GM23338 (cell line): ENCODE results near the gene NEO1.

ENCODE experiments used
- CREB1 ChIP-seq: fragments of 250-450 bp; sonication (Bioruptor Pico); IDR thresholded peaks from 2 replicates; pipeline ENCODE4 v1.5.0; 2020; ENCODE audit warnings: low read depth, mild to moderate bottlenecking, moderate library complexity
- CTCF ChIP-seq, 2 experiments: fragments of 200-600 bp in 1 of 2; sonication (generic) in 1 of 2; conservative IDR thresholded peaks; 2 replicates each; pipeline versions ENCODE4 v1.5.1 to v1.6.1; 2016 to 2017; ENCODE audit warnings: antibody characterized with exemption in 2 of 2, low read depth in 2 of 2, mild to moderate bottlenecking in 2 of 2, moderate library complexity in 1 of 2
- EZH2 ChIP-seq: fragments of 200-600 bp; sonication (generic); IDR thresholded peaks from one replicate; pipeline ENCODE4 v1.8.0; 2017; ENCODE audit warnings: antibody characterized with exemption, mild to moderate bottlenecking, low read depth; ENCODE audit not compliant: unreplicated experiment
- JUNB ChIP-seq: IDR thresholded peaks from one replicate; pipeline ENCODE4 v1.6.1; 2016; ENCODE audit warnings: antibody characterized with exemption; ENCODE audit not compliant: unreplicated experiment
- NANOG ChIP-seq: IDR thresholded peaks from 2 replicates; pipeline ENCODE4 v1.6.1; 2016; ENCODE audit warnings: antibody characterized with exemption, borderline replicate concordance
- POLR2AphosphoS5 ChIP-seq: IDR thresholded peaks from 2 replicates; pipeline ENCODE4 v1.6.1; 2016; ENCODE audit warnings: antibody characterized with exemption, low read depth
- REST ChIP-seq: IDR thresholded peaks from one replicate; pipeline ENCODE4 v1.6.1; 2018; ENCODE audit warnings: antibody characterized with exemption; ENCODE audit not compliant: unreplicated experiment
- STAT1 ChIP-seq: IDR thresholded peaks from one replicate; pipeline ENCODE4 v1.6.1; 2016; ENCODE audit warnings: antibody characterized with exemption; ENCODE audit not compliant: unreplicated experiment
- ZNF114 ChIP-seq: fragments of 250-450 bp; sonication (Bioruptor Pico); IDR thresholded peaks from 2 replicates; pipeline ENCODE4 v1.5.0; 2020; ENCODE audit warnings: mild to moderate bottlenecking, moderate library complexity
- ZNF331 ChIP-seq: fragments of 250-450 bp; sonication (Bioruptor Pico); IDR thresholded peaks from 2 replicates; pipeline ENCODE4 v1.5.0; 2020; ENCODE audit warnings: low read depth, mild to moderate bottlenecking, moderate library complexity

- TF ChIP-seq REST: no peak
- no peak for TF ChIP-seq CTCF (conservative IDR thresholded peaks at IDR 0.05; ENCODE audit: low read depth in 2 of 2)
- TF ChIP-seq EZH2: no peak
- TF ChIP-seq CREB1: no peak
- no peak for TF ChIP-seq ZNF331 (CRISPR knock-in tag)
- TF ChIP-seq POLR2AphosphoS5: no peak
- no peak for TF ChIP-seq NANOG
- TF ChIP-seq ZNF114 (CRISPR knock-in tag): no peak
- no peak for TF ChIP-seq JUNB
- TF ChIP-seq STAT1: no peak
These were observed 175.9 kb downstream of the NEO1 start for GRCh38 chr15:73228128-73228646.
